ENCODE results near the gene TMA7B. TPM values are rescaled to one million over a fixed set of nuclear protein-coding genes. Genes with fewer than 3 reads are reported as not detected.

Gene TMA7B
- total and polyA plus RNA-seq, 2 donors (not counting 1 experiment from before 2014, with no cell fraction given), result 0.85 to 1.4 TPM

DNA sequence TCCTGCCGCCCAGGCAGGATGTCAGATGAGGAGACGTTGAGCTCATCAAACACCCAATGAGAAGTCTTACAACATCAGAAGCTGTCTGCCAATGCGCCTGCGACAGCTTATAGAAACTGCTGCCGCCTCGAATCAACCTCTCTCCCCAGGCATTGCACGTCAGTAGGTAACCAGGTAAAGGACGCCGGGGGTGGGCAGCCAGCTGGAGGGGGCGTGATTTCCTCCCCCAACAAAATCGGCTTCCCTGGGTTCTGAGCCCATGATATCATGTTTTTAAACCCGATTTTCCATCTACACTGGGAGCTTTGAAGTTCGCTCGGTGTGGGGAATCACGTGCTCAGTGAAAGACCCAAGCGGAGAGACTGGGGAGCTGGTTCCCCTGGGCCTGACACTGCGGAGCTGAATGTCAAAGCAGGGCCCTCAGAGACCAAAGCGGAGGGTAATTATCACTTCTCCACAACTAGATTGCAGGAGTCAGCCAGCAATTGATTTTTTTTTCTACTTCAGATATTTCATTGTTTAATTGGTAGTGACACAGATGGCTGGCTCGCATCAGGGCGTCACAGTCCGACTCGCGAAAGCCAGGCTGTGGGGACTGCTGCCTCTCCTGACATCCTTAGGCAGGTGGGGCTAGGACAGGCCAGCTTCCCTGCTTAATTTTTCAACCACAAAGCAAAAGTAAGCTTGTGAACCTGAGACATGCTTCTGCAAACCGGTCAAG, 49.9 kb downstream of the TMA7B start:
- ATAC-seq (ENCODE audit: low read depth) (no peak), DNase-seq (no peak)
- no peak overlapping the region for H3K4me3 Mint-ChIP-seq
- peaks cover 48% of the 10 kb centered on the region for H3K27me3 Mint-ChIP-seq
- H2AFZ ChIP-seq (ENCODE audit: insufficient read depth, low read depth, low read length, poor library complexity, severe bottlenecking), result no peak overlapping the region
- H3K4me1 ChIP-seq (ENCODE audit: control insufficient read depth in 2 of 2, insufficient read depth in 2 of 2, low read length in 2 of 2), result no peaks in the 10 kb centered on the region
- H3K79me2 ChIP-seq (ENCODE audit: control insufficient read depth, insufficient read depth, low read length), result no peaks in the 10 kb centered on the region
- no peak overlapping the region for H3K27ac ChIP-seq (ENCODE audit: low read length in 2 of 2)
- no peaks in the 10 kb centered on the region for H4K20me1 ChIP-seq (ENCODE audit: control insufficient read depth, insufficient read depth, low read length, poor library complexity, severe bottlenecking)
- ChIA-PET POLR2A (no interaction called here), CTCF (interaction anchor here (0.8 to 1.2 kb wide), 4 partner anchors 8 to 480 kb away, joined by 3 read pairs; no protein-coding TSS in a partner anchor)
- no peak overlapping the region for H3K27ac Mint-ChIP-seq
- H3K36me3 ChIP-seq (replicated peaks in 1 of 2; ENCODE audit: control extremely low read depth in 1 of 2, control insufficient read depth in 1 of 2, extremely low read depth in 1 of 2, insufficient read depth in 2 of 2, low read length in 1 of 2), result no peaks in the 10 kb centered on the region
- no peaks in the 10 kb centered on the region for H3K4me1 Mint-ChIP-seq
- H3K9me3 Mint-ChIP-seq (ENCODE audit: insufficient read depth), result no peaks in the 10 kb centered on the region
- intact Hi-C loops (cut with micrococcal nuclease), result no loop called here
- TF ChIP-seq, protein P1, sequence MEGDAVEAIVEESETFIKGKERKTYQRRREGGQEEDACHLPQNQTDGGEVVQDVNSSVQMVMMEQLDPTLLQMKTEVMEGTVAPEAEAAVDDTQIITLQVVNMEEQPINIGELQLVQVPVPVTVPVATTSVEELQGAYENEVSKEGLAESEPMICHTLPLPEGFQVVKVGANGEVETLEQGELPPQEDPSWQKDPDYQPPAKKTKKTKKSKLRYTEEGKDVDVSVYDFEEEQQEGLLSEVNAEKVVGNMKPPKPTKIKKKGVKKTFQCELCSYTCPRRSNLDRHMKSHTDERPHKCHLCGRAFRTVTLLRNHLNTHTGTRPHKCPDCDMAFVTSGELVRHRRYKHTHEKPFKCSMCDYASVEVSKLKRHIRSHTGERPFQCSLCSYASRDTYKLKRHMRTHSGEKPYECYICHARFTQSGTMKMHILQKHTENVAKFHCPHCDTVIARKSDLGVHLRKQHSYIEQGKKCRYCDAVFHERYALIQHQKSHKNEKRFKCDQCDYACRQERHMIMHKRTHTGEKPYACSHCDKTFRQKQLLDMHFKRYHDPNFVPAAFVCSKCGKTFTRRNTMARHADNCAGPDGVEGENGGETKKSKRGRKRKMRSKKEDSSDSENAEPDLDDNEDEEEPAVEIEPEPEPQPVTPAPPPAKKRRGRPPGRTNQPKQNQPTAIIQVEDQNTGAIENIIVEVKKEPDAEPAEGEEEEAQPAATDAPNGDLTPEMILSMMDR (IDR thresholded peaks at IDR 0.05), result no peak
- TF ChIP-seq EZH2 (IDR thresholded peaks at IDR 0.05; ENCODE audit: borderline replicate concordance, insufficient read depth, low read depth, low read length, poor library complexity, severe bottlenecking), result no peak
- 66% methylated on average over 18 of the region's 24 CpGs for whole genome bisulfite sequencing (ENCODE audit: insufficient coverage)
- no peak overlapping the region for H3K4me3 ChIP-seq (ENCODE audit: control extremely low read depth in 1 of 5, extremely low read depth in 1 of 5, insufficient read depth in 1 of 5, low read depth in 2 of 5, low read length in 4 of 5)
- H3K9me3 ChIP-seq (ENCODE audit: control extremely low read depth in 1 of 3, control insufficient read depth in 2 of 3, insufficient read depth in 1 of 3, low read length in 2 of 3), result no peaks in the 10 kb centered on the region
- no peak overlapping the region for H3K4me2 ChIP-seq (replicated peaks; ENCODE audit: low read depth, low read length, poor library complexity, severe bottlenecking)
- no peak overlapping the region for H3K9ac ChIP-seq (ENCODE audit: low read length)
- peaks cover 0 to 36% (median 8%) of the 10 kb centered on the region in 4 experiments for H3K27me3 ChIP-seq (replicated peaks in 1 of 4; ENCODE audit: control extremely low read depth in 1 of 4, control insufficient read depth in 3 of 4, insufficient read depth in 4 of 4, low read length in 3 of 4)

DNA sequence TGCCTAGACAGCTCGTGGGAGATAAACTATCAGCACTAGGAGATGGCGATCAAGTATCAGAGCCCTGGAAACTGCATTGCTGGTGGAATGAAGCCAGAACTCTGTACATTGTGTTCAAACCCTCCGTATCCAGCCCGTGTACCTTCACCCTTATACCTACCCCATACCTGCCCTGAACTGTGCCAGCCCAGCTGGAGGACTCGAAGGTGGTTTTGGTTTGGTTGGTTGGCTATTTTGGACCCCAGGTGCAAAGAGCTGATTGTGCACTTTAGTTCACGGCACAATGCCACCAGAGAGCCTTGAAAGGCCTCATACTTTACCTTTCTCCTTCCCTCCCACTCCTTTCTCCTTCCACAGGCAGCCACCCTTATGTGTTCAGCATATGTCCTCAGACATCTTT, 50.5 kb downstream of the TMA7B start:
- CTCF ChIA-PET, result interaction anchor here (0.8 to 1.2 kb wide), 2 partner anchors 10 to 481 kb away, joined by 3 read pairs; no protein-coding TSS in a partner anchor
- DNase-seq (no peak), ATAC-seq (ENCODE audit: low read depth) (no peak)
- Histone ChIP-seq H3K4me1 (ENCODE audit: control insufficient read depth in 2 of 2, insufficient read depth in 2 of 2, low read length in 2 of 2) (no peaks in the 10 kb centered on the region), H3K4me3 (ENCODE audit: control extremely low read depth in 1 of 5, extremely low read depth in 1 of 5, insufficient read depth in 1 of 5, low read depth in 2 of 5, low read length in 4 of 5) (no peak overlapping the region), H4K20me1 (ENCODE audit: control insufficient read depth, insufficient read depth, low read length, poor library complexity, severe bottlenecking) (no peaks in the 10 kb centered on the region), H3K9me3 (ENCODE audit: control extremely low read depth in 1 of 3, control insufficient read depth in 2 of 3, insufficient read depth in 1 of 3, low read length in 2 of 3) (no peaks in the 10 kb centered on the region), H3K9ac (ENCODE audit: low read length) (no peak overlapping the region), H3K27ac (ENCODE audit: low read length in 2 of 2) (no peak overlapping the region), H3K36me3 (replicated peaks in 1 of 2; ENCODE audit: control extremely low read depth in 1 of 2, control insufficient read depth in 1 of 2, extremely low read depth in 1 of 2, insufficient read depth in 2 of 2, low read length in 1 of 2) (no peaks in the 10 kb centered on the region), H2AFZ (ENCODE audit: insufficient read depth, low read depth, low read length, poor library complexity, severe bottlenecking) (no peak overlapping the region), H3K79me2 (ENCODE audit: control insufficient read depth, insufficient read depth, low read length) (no peaks in the 10 kb centered on the region), H3K27me3 (replicated peaks in 1 of 4; ENCODE audit: control extremely low read depth in 1 of 4, control insufficient read depth in 3 of 4, insufficient read depth in 4 of 4, low read length in 3 of 4) (peaks cover 0 to 33% (median 8%) of the 10 kb centered on the region in 4 experiments), H3K4me2 (replicated peaks; ENCODE audit: low read depth, low read length, poor library complexity, severe bottlenecking) (no peak overlapping the region)
- intact Hi-C loops (cut with micrococcal nuclease), result no loop called here
- Mint-ChIP-seq H3K9me3 (ENCODE audit: insufficient read depth) (no peaks in the 10 kb centered on the region), H3K4me3 (no peak overlapping the region), H3K27me3 (peaks cover 51% of the 10 kb centered on the region), H3K4me1 (no peaks in the 10 kb centered on the region), H3K27ac (no peak overlapping the region)
- POLR2A ChIA-PET, result no interaction called here
- no peak for TF ChIP-seq EZH2 (IDR thresholded peaks at IDR 0.05; ENCODE audit: borderline replicate concordance, insufficient read depth, low read depth, low read length, poor library complexity, severe bottlenecking)
- TF ChIP-seq, protein P1 (IDR thresholded peaks at IDR 0.05), result no peak
- 91% methylated on average over 2 of the region's 6 CpGs for WGBS (ENCODE audit: insufficient coverage)

Measured in B cell (primary cell).